ENCODE data around the gene EFNB2. TPM values are rescaled to one million over a fixed set of nuclear protein-coding genes. Genes with fewer than 3 reads are reported as not detected.

Gene EFNB2
- total and polyA plus RNA-seq, 2 experiments from 2014 or later: 11.1 to 12.2 TPM

DNA sequence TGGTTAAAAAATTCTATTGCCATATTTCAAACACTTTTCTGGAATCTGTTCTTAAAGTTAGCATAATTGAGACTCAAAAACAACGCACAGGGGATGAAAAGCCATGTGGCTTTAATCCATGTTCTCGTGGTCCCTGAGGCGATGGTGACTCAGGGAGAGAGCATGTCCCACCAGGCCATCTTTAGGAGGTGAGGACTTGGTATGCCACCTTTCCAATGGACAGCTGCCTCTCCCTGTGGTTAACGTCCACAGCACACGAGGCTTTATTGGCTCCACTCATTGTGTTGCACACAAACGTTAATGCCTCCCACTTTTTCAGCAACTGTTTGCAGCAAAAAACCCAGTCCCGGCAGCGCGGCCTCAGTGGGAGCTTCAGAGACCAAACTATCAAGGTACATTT lies 51.4 kb downstream of the EFNB2 start:
- Histone ChIP-seq H3K4me3 (no peak overlapping the region), H3K9me3 (ENCODE audit: low read depth) (no peaks in the 10 kb centered on the region), H3K27ac (peak overlapping the region; percentile 68), H3K27me3 (no peaks in the 10 kb centered on the region), H3K36me3 (no peaks in the 10 kb centered on the region), H3K4me1 (ENCODE audit: low read depth) (peaks cover 29% of the 10 kb centered on the region)
- DNase-seq (ENCODE audit: low read depth in 1 of 2, low spot score in 1 of 2): no peak
- no peak for TF ChIP-seq CTCF (IDR thresholded peaks at IDR 0.05; ENCODE audit: low read depth, low read length)

DNA sequence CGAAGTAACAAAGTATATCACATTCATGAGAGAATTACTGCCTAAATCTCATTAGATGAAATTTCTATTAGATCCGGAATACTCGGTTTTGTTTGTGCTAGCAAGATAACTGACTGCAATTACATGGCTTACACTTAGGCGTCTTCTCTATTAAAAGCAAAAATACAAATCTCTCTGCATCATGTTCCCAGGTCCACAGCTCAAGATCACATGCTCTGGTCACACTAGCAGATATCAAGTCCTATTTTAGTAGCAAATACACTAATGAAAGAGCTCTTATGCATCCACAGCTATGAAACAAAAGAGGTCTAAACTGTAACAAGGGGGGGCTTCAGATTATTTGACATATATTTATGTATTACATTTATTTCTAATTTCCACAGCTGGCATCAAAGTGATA lies 53.5 kb downstream of the EFNB2 start:
- H3K36me3 ChIP-seq: no peaks in the 10 kb centered on the region
- no peak overlapping the region for H3K4me3 ChIP-seq
- H3K27me3 ChIP-seq: no peaks in the 10 kb centered on the region
- DNase-seq (ENCODE audit: low read depth in 1 of 2, low spot score in 1 of 2): no peak
- H3K9me3 ChIP-seq (ENCODE audit: low read depth): no peaks in the 10 kb centered on the region
- TF ChIP-seq CTCF (IDR thresholded peaks at IDR 0.05; ENCODE audit: low read depth, low read length): no peak
- H3K27ac ChIP-seq: no peak overlapping the region
- peaks cover 20% of the 10 kb centered on the region for H3K4me1 ChIP-seq (ENCODE audit: low read depth)

DNA sequence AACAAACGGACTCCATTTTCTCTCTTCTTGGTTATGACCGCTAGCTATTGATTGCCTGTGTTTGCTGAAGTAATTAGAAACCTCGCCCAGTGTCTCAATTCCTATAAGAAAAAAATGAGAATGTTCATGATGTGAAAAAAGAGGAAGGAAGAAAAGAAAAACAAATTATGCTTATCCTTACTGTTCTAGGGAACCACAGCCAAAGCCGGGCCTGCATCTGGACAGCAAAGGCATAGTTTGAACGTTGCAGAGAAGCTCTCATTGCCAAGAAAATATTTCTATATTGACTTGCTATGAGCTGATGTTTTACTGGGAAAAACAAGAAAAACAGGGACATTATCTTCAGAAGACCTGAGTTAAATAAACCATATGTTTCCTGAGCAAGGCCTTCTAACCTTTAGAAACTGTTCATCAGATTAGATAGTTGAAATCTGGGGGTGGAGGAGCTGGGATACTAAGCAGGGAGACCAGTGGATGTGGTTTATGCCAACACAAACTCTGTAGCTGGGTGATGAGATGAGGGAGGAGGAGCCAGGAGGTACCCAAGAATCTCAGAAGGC lies 55.0 kb downstream of the EFNB2 start:
- no peaks in the 10 kb centered on the region for H3K9me3 ChIP-seq (ENCODE audit: low read depth)
- H3K36me3 ChIP-seq: no peaks in the 10 kb centered on the region
- H3K27ac ChIP-seq: no peak overlapping the region
- H3K4me3 ChIP-seq: no peak overlapping the region
- no peak for DNase-seq (ENCODE audit: low read depth in 1 of 2, low spot score in 1 of 2)
- peaks cover 18% of the 10 kb centered on the region for H3K4me1 ChIP-seq (ENCODE audit: low read depth)
- no peak for TF ChIP-seq CTCF (IDR thresholded peaks at IDR 0.05; ENCODE audit: low read depth, low read length)
- H3K27me3 ChIP-seq: no peaks in the 10 kb centered on the region

- no peak for TF ChIP-seq CTCF (IDR thresholded peaks at IDR 0.05; ENCODE audit: low read depth, low read length)
- H3K27ac ChIP-seq: no peak overlapping the region
- H3K36me3 ChIP-seq: no peaks in the 10 kb centered on the region
- no peak overlapping the region for H3K4me3 ChIP-seq
- H3K27me3 ChIP-seq: no peaks in the 10 kb centered on the region
- H3K9me3 ChIP-seq (ENCODE audit: low read depth): no peaks in the 10 kb centered on the region
- peaks cover 13% of the 10 kb centered on the region for H3K4me1 ChIP-seq (ENCODE audit: low read depth)
- DNase-seq (ENCODE audit: low read depth in 1 of 2, low spot score in 1 of 2): no peak
Observed at GRCh38 chr13:106479929-106480328, 55.5 kb downstream of the EFNB2 start.

- no peak for DNase-seq (ENCODE audit: low read depth in 1 of 2, low spot score in 1 of 2)
- no peak overlapping the region for H3K27ac ChIP-seq
Observed at GRCh38 chr13:106478116-106478515, 57.3 kb downstream of the EFNB2 start.

More at GRCh38 chr13:106478116-106478515, 57.3 kb downstream of the EFNB2 start:
- no peaks in the 10 kb centered on the region for H3K27me3 ChIP-seq
- no peak for TF ChIP-seq CTCF (IDR thresholded peaks at IDR 0.05; ENCODE audit: low read depth, low read length)
- no peak overlapping the region for H3K4me3 ChIP-seq
- H3K9me3 ChIP-seq (ENCODE audit: low read depth): no peaks in the 10 kb centered on the region
- peaks cover 4% of the 10 kb centered on the region for H3K4me1 ChIP-seq (ENCODE audit: low read depth)
- H3K36me3 ChIP-seq: no peaks in the 10 kb centered on the region

Measured in cardiac muscle cell (in vitro differentiated cells and primary cell).